ENCODE data around the gene SPO11. TPM values are rescaled to one million over a fixed set of nuclear protein-coding genes. Genes with fewer than 3 reads are reported as not detected.

SPO11 gene
- total and polyA plus RNA-seq, 2 of the 8 experiments (the other 6 are each of a cell fraction or from before 2014, with no cell fraction given) = not detected

GRCh38 chr20:57380081-57380750, 50.6 kb downstream of the SPO11 start:
- Histone ChIP-seq H2BK20ac (ENCODE audit: low read length) (no peak overlapping the region), H3K23ac (ENCODE audit: insufficient read length) (no peak overlapping the region), H3K4me2 (ENCODE audit: insufficient read depth in 1 of 2, low read depth in 2 of 2, low read length in 2 of 2) (no peak overlapping the region), H4K8ac (ENCODE audit: extremely low read depth, insufficient read depth, low read length) (peak overlapping the region; percentile 7; the same call in 1 of the 2 replicates), H3K23me2 (ENCODE audit: low read depth, low read length) (no peaks in the 10 kb centered on the region), H2AFZ (ENCODE audit: low read length) (no peak overlapping the region), H3K4me1 (replicated peaks in 1 of 4; ENCODE audit: control insufficient read depth in 3 of 4, insufficient read depth in 4 of 4, low read length in 3 of 4) (no peaks in the 10 kb centered on the region), H3K79me2 (ENCODE audit: control insufficient read depth in 1 of 2, insufficient read depth in 2 of 2, low read length in 2 of 2) (no peaks in the 10 kb centered on the region), H3K27ac (ENCODE audit: low read depth, low read length) (no peak overlapping the region), H4K20me1 (replicated peaks in 1 of 2; ENCODE audit: control insufficient read depth in 1 of 2, insufficient read depth in 2 of 2, low read length in 2 of 2) (peaks cover 0 to 3% of the 10 kb centered on the region in 2 experiments), H2AK5ac (ENCODE audit: low read depth, low read length) (no peak overlapping the region), H2BK15ac (ENCODE audit: low read length) (no peak overlapping the region), H3K79me1 (ENCODE audit: low read depth, low read length) (peaks cover 3% of the 10 kb centered on the region; the same call in 1 of the 2 replicates), H4K91ac (replicated peaks; ENCODE audit: insufficient read length, low read length) (no peak overlapping the region), H3K56ac (replicated peaks; ENCODE audit: insufficient read length, low read depth, low read length) (no peak overlapping the region), H3K9me3 (ENCODE audit: insufficient read depth in 2 of 2, low read depth in 1 of 2, low read length in 1 of 2) (no peaks in the 10 kb centered on the region), H3K14ac (ENCODE audit: insufficient read length) (no peak overlapping the region), H4K5ac (ENCODE audit: insufficient read length, low read depth, low read length) (no peak overlapping the region), H3K18ac (ENCODE audit: extremely low read depth, low read length) (no peak overlapping the region), H2BK5ac (ENCODE audit: low read depth, low read length) (no peak overlapping the region), H2BK120ac (replicated peaks; ENCODE audit: low read depth, low read length) (no peak overlapping the region), H3K4ac (replicated peaks; ENCODE audit: insufficient read length, low read depth, low read length) (no peak overlapping the region), H3K9ac (replicated peaks in 1 of 4; ENCODE audit: extremely low read depth in 1 of 4, low read depth in 3 of 4, low read length in 3 of 4) (no peak overlapping the region), H2BK12ac (ENCODE audit: low read depth, low read length) (no peak overlapping the region), H3K4me3 (ENCODE audit: extremely low read depth in 1 of 4, insufficient read depth in 2 of 4, low read depth in 3 of 4, low read length in 4 of 4) (no peak overlapping the region), H3K36me3 (ENCODE audit: control insufficient read depth in 2 of 4, insufficient read depth in 4 of 4, low read length in 3 of 4) (peaks cover 1 to 19% (median 15%) of the 10 kb centered on the region in 4 experiments; a peak in 6 of 8 replicates), H3K27me3 (replicated peaks in 1 of 4; ENCODE audit: control insufficient read depth in 3 of 4, extremely low read depth in 1 of 4, insufficient read depth in 3 of 4, low read length in 3 of 4) (no peaks in the 10 kb centered on the region)
- ChIA-PET POLR2A (ENCODE audit: partially characterized antibody) (no interaction called here), CTCF (ENCODE audit: partially characterized antibody) (interaction anchor here (0.8 to 3.3 kb wide), 12 partner anchors 10 to 288 kb away, joined by 3 to 13 read pairs (median 4); no protein-coding TSS in a partner anchor)
- no peak for DNase-seq (ENCODE audit: low read depth in 1 of 2, low spot score in 2 of 2)
- WGBS, 2 experiments (ENCODE audit: extremely low coverage in 1 of 2, insufficient coverage in 1 of 2, insufficient read length in 1 of 2, insufficient replicate concordance in 2 of 2, low coverage in 1 of 2, low lambda C conversion rate in 2 of 2, missing lambda C conversion rate in 1 of 2) = 84% methylated on average over 10 of the region's 10 CpGs; no CpG with 5 or more reads in 1 of the 2 experiments
- no peak for FAIRE-seq
- TF ChIP-seq TAF7 (optimal IDR thresholded peaks at IDR 0.05; ENCODE audit: borderline replicate concordance, low read depth, low read length) (no peak), SP1 (IDR thresholded peaks at IDR 0.05; ENCODE audit: low read depth, low read length) (no peak), POLR2AphosphoS5 (IDR thresholded peaks at IDR 0.05; ENCODE audit: low read depth, low read length) (no peak), KDM1A (IDR thresholded peaks at IDR 0.05; ENCODE audit: borderline replicate concordance, low read length) (no peak), E2F6 (IDR thresholded peaks at IDR 0.05) (no peak), HDAC2 (IDR thresholded peaks at IDR 0.05; ENCODE audit: borderline replicate concordance in 1 of 2, low read depth in 2 of 2, low read length in 2 of 2) (no peak), ASH2L (IDR thresholded peaks at IDR 0.05; ENCODE audit: low read length) (no peak), SP4 (IDR thresholded peaks at IDR 0.05; ENCODE audit: low read length) (no peak), CHD2 (IDR thresholded peaks at IDR 0.05; ENCODE audit: low read length) (no peak), HDAC6 (IDR thresholded peaks at IDR 0.05; ENCODE audit: low read depth, low read length) (no peak), CTBP2 (IDR thresholded peaks at IDR 0.05; ENCODE audit: borderline replicate concordance, insufficient read depth, insufficient read length, low read length) (no peak), MAX (IDR thresholded peaks at IDR 0.05) (no peak)

Data from H1 (cell line).